ENCODE measurements around the gene GLIPR1L2.
A peak's percentile ranks its signal among the peaks of the same experiment; 100 is the strongest.
"Not testable (repeated sequence)": the region's sequence is repeated elsewhere in the genome, so short reads cannot be mapped to it uniquely, and the experiment has no call there.

The GLIPR1L2 gene

GRCh38 chr12:75390899-75391538 is at the start of gene GLIPR1L2:
Gene GLIPR1L2 (plus strand): TSS chr12:75391089. CDS start chr12:75391117, 28 bp downstream.
- peak; percentile 53 for DNase-seq

GRCh38 chr12:75341873-75342272 is 49.0 kb upstream of the GLIPR1L2 start:
- no peak for DNase-seq

- no peak for DNase-seq
Measured at GRCh38 chr12:75345531-75345930, 45.4 kb upstream of the GLIPR1L2 start.

GRCh38 chr12:75346215-75346614 is 44.7 kb upstream of the GLIPR1L2 start:
- DNase-seq, result not testable (repeated sequence)

GRCh38 chr12:75349946-75350345 is 40.9 kb upstream of the GLIPR1L2 start:
- no peak for DNase-seq

GRCh38 chr12:75350413-75350812 is 40.5 kb upstream of the GLIPR1L2 start:
- no peak for DNase-seq

GRCh38 chr12:75354011-75354410 is 36.9 kb upstream of the GLIPR1L2 start:
- no peak for DNase-seq

- DNase-seq, result no peak
Measured at GRCh38 chr12:75360920-75361319, 30.0 kb upstream of the GLIPR1L2 start.

- no peak for DNase-seq
Measured at GRCh38 chr12:75361408-75361807, 29.5 kb upstream of the GLIPR1L2 start.

GRCh38 chr12:75364919-75365318 is 26.0 kb upstream of the GLIPR1L2 start:
- no peak for DNase-seq

DNA sequence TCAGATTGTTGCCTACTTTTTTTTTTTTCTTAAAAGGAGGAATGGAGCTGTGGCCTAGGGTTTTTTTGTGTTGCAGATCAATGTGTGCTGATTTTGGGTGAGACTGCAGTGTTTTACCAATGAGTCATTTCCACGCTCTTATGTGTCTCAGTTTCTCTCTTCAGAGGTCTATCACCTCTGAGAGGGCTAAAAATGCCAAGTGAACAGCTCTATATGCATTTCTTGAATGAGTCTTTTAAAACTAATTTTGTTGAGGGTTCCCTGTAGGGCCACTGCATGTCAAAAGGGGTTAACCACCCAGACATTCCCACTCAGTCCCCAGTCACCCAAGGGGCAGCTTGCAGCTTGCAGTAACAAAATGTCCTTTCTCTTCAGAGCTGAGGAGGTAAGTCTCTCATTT is 24.3 kb upstream of the GLIPR1L2 start:
- no peak for DNase-seq

- no peak for DNase-seq
Measured at GRCh38 chr12:75374971-75375370, 15.9 kb upstream of the GLIPR1L2 start.

- no peak for DNase-seq
Measured at GRCh38 chr12:75378354-75378753, 12.5 kb upstream of the GLIPR1L2 start.

DNA sequence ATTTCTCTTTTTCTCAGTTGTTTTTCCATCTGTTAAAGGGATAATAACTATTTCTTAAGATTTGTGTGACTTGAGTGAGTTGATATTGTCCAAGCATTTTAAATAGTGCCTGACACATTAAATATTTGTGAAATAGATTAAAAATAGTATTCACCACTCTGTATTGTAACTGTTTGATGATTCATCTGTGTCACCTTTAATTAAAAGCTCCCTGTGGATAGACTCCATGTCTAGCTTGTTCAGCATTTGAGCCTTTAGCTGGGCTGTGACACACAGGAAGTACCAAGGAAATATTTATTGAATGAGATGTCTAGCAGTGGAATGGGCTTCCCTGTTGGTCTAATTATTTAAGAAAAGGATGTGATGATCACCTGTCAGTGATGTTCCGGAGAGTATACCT is 1.8 kb upstream of the GLIPR1L2 start:
- DNase-seq, result no peak

DNA sequence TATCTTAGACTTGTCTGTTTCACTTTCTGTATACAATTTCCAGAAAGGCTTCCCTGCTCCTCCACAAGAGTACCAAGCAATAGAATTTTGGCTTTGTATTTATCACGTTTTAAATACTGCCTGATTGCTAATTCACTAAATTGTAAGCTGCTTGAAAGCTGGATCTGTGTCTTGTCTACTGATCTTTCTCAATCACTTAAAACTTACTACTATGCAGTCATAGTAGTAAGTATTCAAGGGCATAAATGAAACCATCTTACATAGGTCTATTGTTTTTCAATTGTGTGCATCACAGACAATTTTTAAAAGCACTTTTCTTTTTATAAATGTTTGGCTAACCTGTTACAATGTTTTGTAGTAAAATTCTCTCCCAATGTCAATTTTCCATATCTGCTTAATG is 1.2 kb upstream of the GLIPR1L2 start:
- DNase-seq, result no peak

DNA sequence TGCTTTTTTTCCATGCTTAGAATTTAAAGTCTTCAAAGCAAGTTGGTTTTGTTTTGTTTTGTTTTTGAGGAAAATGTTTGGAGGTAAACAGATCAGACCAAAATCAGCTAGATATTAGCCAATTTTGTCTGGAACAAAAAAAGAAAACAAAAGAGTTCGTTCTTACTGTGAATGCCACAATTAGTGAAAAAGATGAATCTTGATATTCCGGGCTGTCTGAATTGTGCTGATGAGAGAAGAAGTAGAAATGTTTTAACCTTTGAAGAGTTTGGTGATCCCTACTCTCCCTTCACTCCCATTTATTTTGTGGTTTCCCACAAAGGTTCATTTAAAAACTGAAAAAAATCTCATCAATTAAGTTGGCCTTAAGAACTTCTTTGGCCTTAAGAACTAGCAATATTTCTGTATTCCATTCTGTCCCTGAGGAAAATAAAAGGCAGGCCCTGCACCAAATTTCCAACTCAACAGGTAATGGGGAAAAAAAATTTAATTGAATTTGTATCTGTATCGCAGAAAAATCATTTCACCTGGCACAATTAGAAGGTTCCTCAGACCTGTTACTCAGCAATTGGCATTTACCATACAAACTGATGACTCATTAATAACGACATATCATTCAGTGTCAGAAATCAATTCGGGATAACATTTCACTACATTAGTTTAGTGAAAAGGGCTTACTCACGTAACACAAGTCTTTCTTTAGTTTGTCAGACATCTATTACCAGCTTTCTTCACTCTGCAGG is 562 bp upstream of the GLIPR1L2 start:
- no peak for DNase-seq

DNA sequence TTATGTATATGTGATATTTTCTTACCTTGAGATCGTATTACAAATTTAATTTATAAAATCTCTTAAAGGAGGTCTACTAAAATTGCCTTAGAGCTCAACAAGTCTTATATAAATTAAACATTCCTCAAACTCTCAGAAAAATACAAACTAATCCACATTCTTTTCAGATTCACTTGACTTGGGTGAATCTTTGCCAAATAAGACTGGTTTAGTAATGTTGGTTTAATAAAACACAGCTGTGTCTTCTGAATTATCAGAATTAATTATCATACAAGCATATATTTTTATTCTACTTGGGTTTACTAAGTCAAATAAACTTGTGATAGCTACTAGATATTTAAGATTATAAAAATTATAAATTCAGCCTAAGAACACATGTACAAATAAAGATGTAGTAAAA is 13.3 kb downstream of the GLIPR1L2 start:
- DNase-seq, result no peak

GRCh38 chr12:75407683-75408082 is 16.8 kb downstream of the GLIPR1L2 start:
- no peak for DNase-seq

DNA sequence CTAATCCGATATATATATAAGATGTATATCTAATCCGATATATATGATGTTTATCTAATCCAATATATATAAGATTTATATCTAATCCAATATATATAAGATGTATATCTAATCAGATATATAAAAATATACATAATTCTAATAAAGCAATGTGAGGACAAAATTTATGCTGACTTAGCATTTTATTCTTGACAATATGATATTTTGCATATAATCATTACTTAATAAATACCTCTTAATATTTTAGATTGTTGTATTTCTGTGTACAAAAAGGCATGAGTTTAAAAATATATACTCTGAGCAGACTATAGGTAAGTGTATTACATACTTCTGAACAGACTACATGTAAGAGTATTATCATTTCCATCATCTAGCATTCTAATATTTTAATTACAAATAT is 18.9 kb downstream of the GLIPR1L2 start:
- DNase-seq, result no peak

- DNase-seq, result no peak
Measured at GRCh38 chr12:75414671-75415070, 23.8 kb downstream of the GLIPR1L2 start.

GRCh38 chr12:75419841-75420240 is 29.0 kb downstream of the GLIPR1L2 start:
- no peak for DNase-seq

DNA sequence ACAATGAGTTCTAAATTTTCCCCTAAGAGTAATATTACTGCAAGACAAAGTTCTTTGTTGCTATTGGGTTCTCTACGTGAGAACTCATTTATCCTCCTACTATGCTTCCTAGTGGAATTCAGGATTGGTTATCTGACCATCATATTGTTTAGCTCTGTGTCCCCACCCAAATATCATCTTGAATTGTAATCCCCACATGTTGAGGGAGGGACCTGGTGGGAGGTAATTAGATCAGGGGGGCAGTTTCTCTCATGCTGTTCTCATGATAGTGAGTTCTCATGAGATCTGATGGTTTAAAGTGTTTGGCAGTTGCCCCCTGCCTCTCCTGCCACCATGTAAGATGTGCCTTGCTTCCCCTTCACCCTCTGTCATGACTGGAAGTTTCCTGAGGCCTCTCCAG is 36.6 kb downstream of the GLIPR1L2 start:
- DNase-seq, result no peak

DNA sequence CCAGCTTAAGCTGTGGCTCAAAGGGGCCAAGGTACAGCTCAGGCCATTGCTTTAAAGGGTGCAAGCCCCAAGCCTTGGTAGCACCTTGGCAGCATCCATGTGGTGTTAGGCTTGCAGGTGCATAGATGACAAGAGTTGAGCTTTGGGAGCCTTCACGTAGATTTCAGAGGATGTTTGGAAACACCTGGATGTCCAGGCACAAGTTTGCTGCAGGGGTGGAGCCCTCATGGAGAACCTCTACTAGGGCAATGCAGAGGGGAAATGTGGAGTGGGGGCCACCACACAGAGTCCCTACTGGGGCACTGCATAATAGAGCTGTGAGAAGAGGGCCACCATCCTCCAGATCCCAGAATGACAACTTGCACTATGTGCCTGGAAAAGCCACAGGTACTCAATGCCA is 37.9 kb downstream of the GLIPR1L2 start:
- no peak for DNase-seq

DNA sequence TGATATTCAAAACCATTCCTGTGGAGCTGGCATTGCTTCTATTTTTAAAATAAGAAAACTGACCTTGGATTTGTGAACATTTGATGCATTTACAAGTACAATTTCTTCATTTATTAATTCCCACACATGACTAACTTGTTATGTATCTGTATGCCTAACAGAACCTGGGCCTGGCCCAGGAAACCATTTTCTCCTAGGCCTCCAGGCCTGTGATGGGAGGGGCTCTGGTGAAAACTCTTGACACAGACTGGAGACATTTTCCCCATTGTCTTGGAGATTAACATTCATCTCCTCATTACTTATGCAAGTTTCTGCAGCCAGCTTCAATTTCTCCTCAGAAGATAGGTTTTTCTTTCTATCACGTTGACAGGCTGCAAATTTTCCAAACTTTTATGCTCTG is 42.0 kb downstream of the GLIPR1L2 start:
- no peak for DNase-seq

GRCh38 chr12:75437564-75437963 is 46.7 kb downstream of the GLIPR1L2 start:
- no peak for DNase-seq
